ENCODE data around the gene ALDH1A3.

- no peak for TF ChIP-seq POLR2A (IDR thresholded peaks at IDR 0.05)
- no peak for TF ChIP-seq CTCF (IDR thresholded peaks at IDR 0.05)
Observed at GRCh38 chr15:100930306-100930848, 50.7 kb downstream of the ALDH1A3 start.
